Endothelial cell of umbilical vein (primary cell): ENCODE results near the gene GAPDHS. TPM values are rescaled to one million over a fixed set of nuclear protein-coding genes. Genes with fewer than 3 reads are reported as not detected.

Source experiments
- BruUV-seq: library from RNA; stranded (reverse); fragments of 400-500 nt; replicated peaks from 2 replicates; lab custom pipeline; 2021; lab: Mats Ljungman, UMichigan
- CTCF ChIA-PET: fragments of 300-600, 350-600 bp; sonication (Branson Sonifier 250); formaldehyde crosslinking; loops from one replicate; lab custom pipeline; 2021; ENCODE audit warnings: antibody characterized with exemption, inconsistent platforms; lab: Charles Lee
- POLR2A ChIA-PET: fragments of 300-600, 350-600 bp; sonication (Branson Sonifier 250); formaldehyde crosslinking; loops from one replicate; lab custom pipeline; 2021; ENCODE audit warnings: antibody characterized with exemption, inconsistent platforms; lab: Charles Lee
- DNase-seq: peaks from one replicate; pipeline ENCODE4 v3.0.0-alpha.2; 2011; ENCODE audit warnings: low read depth, low spot score
- FAIRE-seq: peaks from 2 replicates; lab custom pipeline; 2011; peaks lifted over from hg19 to GRCh38; lab: Jason Lieb, UNC
- H2AFZ ChIP-seq: 2 replicates; pipeline ENCODE4 v1.6.0; 2012; ENCODE audit warnings: low read depth, low read length, control low read depth, inconsistent platforms
- H3K27ac ChIP-seq: 2 replicates; pipeline ENCODE4 v1.5.1; 2011; ENCODE audit warnings: low read depth, mild to moderate bottlenecking, control low read depth, low read length, moderate library complexity; ENCODE audit not compliant: insufficient read depth
- H3K27me3 ChIP-seq, 2 experiments: 2 replicates each; pipeline versions ENCODE4 v1.6.0 to v1.6.1; 2011; ENCODE audit warnings: low read length in 2 of 2, mixed read lengths in 1 of 2; ENCODE audit not compliant: control insufficient read depth in 2 of 2, insufficient read depth in 2 of 2
- H3K36me3 ChIP-seq, 2 experiments: 2 replicates in 1 of 2; 3 replicates in 1 of 2; pipeline ENCODE4 v1.5.1; 2011; ENCODE audit warnings: low read length in 2 of 2, mild to moderate bottlenecking in 1 of 2, moderate library complexity in 1 of 2; ENCODE audit not compliant: control insufficient read depth in 2 of 2, insufficient read depth in 2 of 2; ENCODE audit errors: extremely low read depth in 1 of 2
- H3K4me1 ChIP-seq: 3 replicates; pipeline ENCODE4 v1.5.1; 2011; ENCODE audit warnings: mild to moderate bottlenecking, low read length; ENCODE audit not compliant: control insufficient read depth, insufficient read depth; ENCODE audit errors: extremely low read depth
- H3K4me2 ChIP-seq: 2 replicates; pipeline ENCODE4 v1.6.1; 2011; ENCODE audit warnings: low read length, control low read depth, mixed read lengths; ENCODE audit not compliant: insufficient read depth
- H3K4me3 ChIP-seq, 3 experiments: fragments of 200-600 bp in 1 of 3; sonication (generic), shearing (Covaris generic) in 1 of 3; replicated peaks in 1 of 3; 2 replicates each; pipeline ENCODE4 v1.5.1; 2011 to 2016; ENCODE audit warnings: control low read depth in 3 of 3, low read length in 3 of 3, mild to moderate bottlenecking in 2 of 3, inconsistent platforms in 1 of 3, low read depth in 1 of 3, moderate library complexity in 1 of 3; ENCODE audit not compliant: insufficient read depth in 1 of 3
- H3K79me2 ChIP-seq: 2 replicates; pipeline ENCODE4 v1.6.0; 2012; ENCODE audit warnings: low read length, inconsistent platforms; ENCODE audit not compliant: control insufficient read depth, insufficient read depth
- H3K9ac ChIP-seq: replicated peaks from 2 replicates; pipeline ENCODE3; 2011; ENCODE audit warnings: low read length, control low read depth; ENCODE audit not compliant: insufficient read depth; ENCODE audit errors: extremely low read depth
- H3K9me1 ChIP-seq: replicated peaks from 3 replicates; pipeline ENCODE4 v1.6.0; 2011; ENCODE audit warnings: mild to moderate bottlenecking, low read length; ENCODE audit not compliant: control insufficient read depth, insufficient read depth; ENCODE audit errors: extremely low read depth
- H3K9me3 ChIP-seq: replicated peaks from 2 replicates; pipeline ENCODE4 v1.5.1; 2012; ENCODE audit warnings: low read length, inconsistent platforms; ENCODE audit not compliant: control insufficient read depth, insufficient read depth
- H4K20me1 ChIP-seq: replicated peaks from 2 replicates; pipeline ENCODE3; 2011; ENCODE audit warnings: mild to moderate bottlenecking, low read length; ENCODE audit not compliant: control insufficient read depth, insufficient read depth; ENCODE audit errors: extremely low read depth
- CTCF ChIP-seq, 2 donors: IDR thresholded peaks; 1 replicate in 1 of 2; 2 replicates in 1 of 2; pipeline ENCODE4 v1.5.1; 2011; ENCODE audit warnings: low read length in 2 of 2, mild to moderate bottlenecking in 2 of 2, moderate library complexity in 2 of 2, control low read depth in 1 of 2, inconsistent platforms in 1 of 2, low read depth in 1 of 2; ENCODE audit not compliant: insufficient read depth in 1 of 2; ENCODE audit errors: extremely low read depth in 1 of 2
- EZH2 ChIP-seq: IDR thresholded peaks from 2 replicates; pipeline ENCODE4 v1.6.1; 2012; ENCODE audit warnings: borderline replicate concordance, low read depth, mild to moderate bottlenecking, moderate library complexity, low read length, inconsistent platforms; ENCODE audit not compliant: severe bottlenecking
- FOS ChIP-seq: IDR thresholded peaks from 2 replicates; pipeline ENCODE4 v1.6.1; 2011; ENCODE audit warnings: mild to moderate bottlenecking, low read length, moderate library complexity, borderline replicate concordance; ENCODE audit not compliant: insufficient read depth
- GATA2 ChIP-seq: IDR thresholded peaks from 2 replicates; pipeline ENCODE4 v1.7.0; 2011; ENCODE audit warnings: low read depth, mild to moderate bottlenecking, moderate library complexity, mixed read lengths, low read length; ENCODE audit not compliant: insufficient read length, insufficient read depth
- JUN ChIP-seq: IDR thresholded peaks from 2 replicates; pipeline ENCODE4 v1.6.1; 2011; ENCODE audit warnings: borderline replicate concordance, low read depth; ENCODE audit not compliant: insufficient read length, insufficient read depth
- MYC ChIP-seq: IDR thresholded peaks from one replicate; pipeline ENCODE4 v1.6.1; 2011; ENCODE audit warnings: mild to moderate bottlenecking, low read depth, low read length
- POLR2A ChIP-seq: IDR thresholded peaks from 2 replicates; pipeline ENCODE4 v1.6.1; 2012; ENCODE audit warnings: low read depth, mild to moderate bottlenecking, control low read depth, low read length
- POLR2AphosphoS5 ChIP-seq: IDR thresholded peaks from 2 replicates; pipeline ENCODE4 v1.6.1; 2012; ENCODE audit warnings: low read depth, mild to moderate bottlenecking, control low read depth, low read length, moderate library complexity; ENCODE audit not compliant: insufficient read depth
- dilution Hi-C: fragments of 300-500 bp; cut with MboI; formaldehyde crosslinking; loops from one replicate; pipeline ENCODE4 v1.15.0; 2019; ENCODE audit warnings: low sequenced_read_pairs; ENCODE audit not compliant: extremely low pct_ligation_motif_present
- intact Hi-C: fragments of 100-400 bp; cut with micrococcal nuclease; formaldehyde crosslinking; loops from one replicate; pipeline ENCODE4 v1.10.0; 2022
- polyA plus RNA-seq, 4 experiments: library from polyadenylated mRNA; depleted of rRNA in 3 of 4; stranded (reverse) in 3 of 4; unstranded in 1 of 4; fragments of >200 nt; gene quantifications; 2 replicates each; pipeline versions ENCODE4 v1.2.1 to v1.2.3, GENCODE V29; 2011 to 2012; ENCODE audit warnings: missing spikeins in 1 of 4
- total RNA-seq: library from RNA; stranded (reverse); gene quantifications from 2 replicates; pipeline ENCODE4 v1.2.3, GENCODE V29; 2021
- TF ChIP-seq, protein P1 (sequence below): IDR thresholded peaks from 2 replicates; pipeline ENCODE4 v1.6.1; 2011; ENCODE audit not compliant: insufficient read depth, insufficient read length

The GAPDHS gene
- total and polyA plus RNA-seq, 2 donors (not counting 3 experiments of a cell fraction or from before 2014, with no cell fraction given): not detected

DNA sequence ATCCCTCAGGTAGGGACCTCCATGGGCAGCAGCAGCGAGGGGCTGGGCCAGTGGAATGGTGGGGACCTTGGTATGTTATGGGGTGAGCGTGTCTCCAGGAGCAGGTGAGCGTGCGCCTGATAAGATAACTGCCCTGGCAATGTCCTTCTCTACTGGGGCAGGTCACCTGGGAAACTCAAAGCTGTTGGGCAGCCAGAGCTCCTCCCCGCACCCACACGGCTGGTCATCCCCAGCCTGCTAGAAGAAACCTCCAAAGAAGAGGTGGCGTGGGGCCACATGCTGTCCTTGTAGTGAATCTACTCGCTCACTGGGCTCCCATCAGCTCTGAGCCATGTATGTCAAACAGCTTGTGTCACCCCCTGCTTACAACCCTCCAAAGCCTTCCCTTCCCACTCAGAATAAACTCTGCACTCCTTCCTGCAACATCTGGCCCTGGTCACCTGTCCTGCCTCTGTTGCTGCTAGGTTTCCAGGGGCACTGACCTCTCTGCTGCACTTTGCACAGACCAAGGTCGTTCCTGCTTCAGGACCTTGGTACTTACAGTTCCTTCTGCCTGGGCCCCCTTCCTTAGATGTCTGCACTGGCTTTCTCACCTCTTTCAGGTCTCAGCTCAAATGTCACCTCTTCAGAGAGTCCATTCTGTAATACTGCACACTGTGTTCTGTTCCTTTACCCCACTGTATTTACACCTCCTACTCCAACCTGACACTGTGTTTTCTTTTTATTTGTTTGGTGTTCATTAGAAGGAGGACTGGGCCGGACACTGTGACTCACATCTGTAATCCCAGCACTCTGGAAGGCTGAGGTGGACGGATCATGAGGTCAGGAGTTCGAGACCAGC is 32.0 kb downstream of the GAPDHS start:
- no peaks in the 10 kb centered on the region for H3K9me3 ChIP-seq
- BruUV-seq: no TSS peak
- TF ChIP-seq GATA2 (no peak), MYC (no peak), JUN (no peak), POLR2AphosphoS5 (no peak), CTCF (IDR thresholded peaks at IDR 0.05; ENCODE audit: extremely low read depth in 1 of 2, insufficient read depth in 1 of 2, low read depth in 1 of 2, low read length in 2 of 2) (no peak), POLR2A (no peak), FOS (no peak), EZH2 (no peak)
- TF ChIP-seq, protein P1, sequence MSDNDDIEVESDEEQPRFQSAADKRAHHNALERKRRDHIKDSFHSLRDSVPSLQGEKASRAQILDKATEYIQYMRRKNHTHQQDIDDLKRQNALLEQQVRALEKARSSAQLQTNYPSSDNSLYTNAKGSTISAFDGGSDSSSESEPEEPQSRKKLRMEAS: no peak
- FAIRE-seq: no peak
- CTCF ChIA-PET: no interaction called here
- no peaks in the 10 kb centered on the region for H3K4me1 ChIP-seq
- no peak overlapping the region for H3K9ac ChIP-seq
- no peaks in the 10 kb centered on the region for H3K79me2 ChIP-seq
- H3K36me3 ChIP-seq: no peaks in the 10 kb centered on the region
- no peak overlapping the region for H3K4me2 ChIP-seq
- no peaks in the 10 kb centered on the region for H4K20me1 ChIP-seq
- H2AFZ ChIP-seq: no peak overlapping the region
- POLR2A ChIA-PET: no interaction called here
- no peak for DNase-seq
- no peaks in the 10 kb centered on the region for H3K27me3 ChIP-seq
- no peak overlapping the region for H3K4me3 ChIP-seq
- dilution Hi-C loops (no loop called here), intact Hi-C loops (no loop called here)
- H3K9me1 ChIP-seq: no peaks in the 10 kb centered on the region
- H3K27ac ChIP-seq: no peak overlapping the region
